Measurements from ENCODE around the gene VPS52. TPM values are rescaled to one million over a fixed set of nuclear protein-coding genes. Genes with fewer than 3 reads are reported as not detected.

The VPS52 gene
- total RNA-seq, 1 experiment from 2014 or later, result 47.8 TPM

DNA sequence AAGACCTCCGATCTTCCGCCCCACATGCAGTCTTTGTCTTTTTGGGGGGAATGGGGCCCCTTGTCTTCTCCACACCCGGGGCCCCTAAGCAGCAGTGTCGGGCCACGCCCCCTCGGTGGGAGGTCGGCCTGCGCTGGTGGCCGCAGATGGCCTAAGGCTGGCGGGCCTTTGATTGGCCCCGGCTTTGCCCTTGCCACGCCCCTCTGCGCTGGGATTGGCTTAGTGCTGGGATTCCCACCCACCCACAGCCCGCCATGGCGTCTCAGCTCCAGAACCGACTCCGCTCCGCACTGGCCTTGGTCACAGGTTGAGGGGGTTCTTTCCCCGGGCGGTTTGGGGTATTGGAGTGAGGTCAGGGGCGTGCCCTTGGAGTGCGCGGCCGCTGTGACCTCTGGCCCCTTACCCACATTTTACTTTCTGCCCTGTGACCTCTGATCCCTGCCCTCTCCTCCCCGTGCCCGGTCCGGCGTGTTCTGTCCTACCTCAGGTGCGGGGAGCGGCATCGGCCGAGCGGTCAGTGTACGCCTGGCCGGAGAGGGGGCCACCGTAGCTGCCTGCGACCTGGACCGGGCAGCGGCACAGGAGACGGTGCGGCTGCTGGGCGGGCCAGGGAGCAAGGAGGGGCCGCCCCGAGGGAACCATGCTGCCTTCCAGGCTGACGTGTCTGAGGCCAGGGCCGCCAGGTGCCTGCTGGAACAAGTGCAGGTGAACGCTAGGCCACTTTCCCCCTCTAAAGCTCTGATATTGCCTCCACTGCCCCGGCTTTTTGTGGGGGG, 67.1 kb downstream of the VPS52 start, which contains the start of gene HSD17B8:
HSD17B8 (plus strand) TSS at position 241 of the 776 bp plus-strand sequence; CDS start at position 255, 14 bp downstream.
- Mint-ChIP-seq H3K27ac (ENCODE audit: low read depth, unreplicated experiment) (peak within 1 kb of the TSS; percentile 85), H3K9me3 (ENCODE audit: unreplicated experiment) (no peaks in the 10 kb centered on the region), H3K27me3 (ENCODE audit: insufficient read depth, unreplicated experiment) (no peaks in the 10 kb centered on the region), H3K4me3 (ENCODE audit: unreplicated experiment) (peak within 1 kb of the TSS; percentile 98), H3K36me3 (ENCODE audit: insufficient read depth, unreplicated experiment) (peaks cover 29% of the 10 kb centered on the region), H3K4me1 (ENCODE audit: insufficient read depth, unreplicated experiment) (peaks cover 57% of the 10 kb centered on the region)
- BruUV-seq (replicated peaks), result no TSS peak
- TF ChIP-seq CTCF (IDR thresholded peaks at IDR 0.05; ENCODE audit: unreplicated experiment), result no peak
- ChIA-PET POLR2A (interaction anchor here (0.6 to 2.4 kb wide), 10 partner anchors 8 to 1009 kb away, joined by 3 to 19 read pairs (median 4); partner anchors contain the start of genes RGL2, RPS18 and VPS52), CTCF (interaction anchor here (0.6 to 2.0 kb wide), 4 partner anchors 14 to 117 kb away, joined by 3 to 8 read pairs (median 6); no protein-coding TSS in a partner anchor)
- DNase-seq (ENCODE audit: unreplicated experiment), result peak; percentile 92
- intact Hi-C loops (cut with micrococcal nuclease), result loop anchor here (5.0 kb wide), 1 partner anchor 93 kb away; the partner anchor contains the start of gene RGL2

GRCh38 chr6:33204165-33204414, 67.6 kb downstream of the VPS52 start:
- peak overlapping the region; percentile 81 for H3K4me3 Mint-ChIP-seq (ENCODE audit: unreplicated experiment)
- no peaks in the 10 kb centered on the region for H3K27me3 Mint-ChIP-seq (ENCODE audit: insufficient read depth, unreplicated experiment)
- H3K36me3 Mint-ChIP-seq (ENCODE audit: insufficient read depth, unreplicated experiment), result peaks cover 29% of the 10 kb centered on the region
- peak overlapping the region; percentile 85 for H3K27ac Mint-ChIP-seq (ENCODE audit: low read depth, unreplicated experiment)
- CTCF ChIA-PET, result interaction anchor here (2.0 kb wide), 1 partner anchor 43 kb away, joined by 7 read pairs; no protein-coding TSS in a partner anchor
- peaks cover 57% of the 10 kb centered on the region for H3K4me1 Mint-ChIP-seq (ENCODE audit: insufficient read depth, unreplicated experiment)
- intact Hi-C loops (cut with micrococcal nuclease), result loop anchor here (5.0 kb wide), 1 partner anchor 93 kb away; the partner anchor contains the start of gene RGL2
- POLR2A ChIA-PET, result interaction anchor here (1.0 to 2.4 kb wide), 4 partner anchors 9 to 67 kb away, joined by 3 to 19 read pairs (median 8); partner anchors contain the start of genes RPS18 and VPS52
- DNase-seq (ENCODE audit: unreplicated experiment), result no peak
- no peaks in the 10 kb centered on the region for H3K9me3 Mint-ChIP-seq (ENCODE audit: unreplicated experiment)
- BruUV-seq (replicated peaks), result no TSS peak
- no peak for TF ChIP-seq CTCF (IDR thresholded peaks at IDR 0.05; ENCODE audit: unreplicated experiment)

DNA sequence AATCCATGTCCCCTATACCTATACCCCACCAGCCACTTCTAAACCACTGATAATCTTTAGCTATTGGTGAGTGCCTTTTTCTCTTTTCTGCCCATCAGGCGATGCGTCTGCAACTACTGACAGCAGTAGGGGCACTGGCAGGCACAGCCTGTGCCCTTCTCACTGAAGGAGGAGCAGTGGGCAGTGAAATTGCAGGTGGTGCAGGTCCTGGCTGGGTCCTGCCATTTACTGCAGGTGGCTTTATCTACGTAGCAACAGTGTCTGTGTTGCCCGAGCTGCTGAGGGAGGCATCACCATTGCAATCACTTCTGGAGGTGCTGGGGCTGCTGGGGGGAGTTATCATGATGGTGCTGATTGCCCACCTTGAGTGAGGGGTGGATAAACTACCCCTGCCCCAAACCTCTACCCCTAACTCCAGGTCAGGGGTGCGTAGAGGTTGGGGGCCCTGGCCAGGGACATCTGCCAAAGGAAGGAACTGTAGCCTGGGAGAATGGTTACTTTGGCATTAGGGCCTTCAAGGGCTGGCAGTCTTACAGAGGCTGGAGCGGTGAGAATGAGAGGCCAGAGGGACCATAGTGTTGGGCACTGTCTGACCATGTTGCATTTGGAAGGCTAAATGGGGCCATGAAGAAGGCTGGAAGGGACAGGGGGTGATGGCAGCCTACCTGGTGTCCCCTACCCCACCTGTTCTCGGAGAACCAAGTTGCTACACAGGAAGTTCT, 68.1 kb downstream of the VPS52 start:
- no peak for DNase-seq (ENCODE audit: unreplicated experiment)
- intact Hi-C loops (cut with micrococcal nuclease), result loop anchor here (5.0 kb wide), 1 partner anchor 94 kb away; the partner anchor contains the start of gene RGL2
- BruUV-seq (replicated peaks), result no TSS peak
- Mint-ChIP-seq H3K27ac (ENCODE audit: low read depth, unreplicated experiment) (peak overlapping the region; percentile 85), H3K36me3 (ENCODE audit: insufficient read depth, unreplicated experiment) (peaks cover 29% of the 10 kb centered on the region), H3K4me3 (ENCODE audit: unreplicated experiment) (peak overlapping the region; percentile 98), H3K27me3 (ENCODE audit: insufficient read depth, unreplicated experiment) (no peaks in the 10 kb centered on the region), H3K9me3 (ENCODE audit: unreplicated experiment) (no peaks in the 10 kb centered on the region), H3K4me1 (ENCODE audit: insufficient read depth, unreplicated experiment) (peaks cover 57% of the 10 kb centered on the region)
- no peak for TF ChIP-seq CTCF (IDR thresholded peaks at IDR 0.05; ENCODE audit: unreplicated experiment)
- POLR2A ChIA-PET, result no interaction called here
- CTCF ChIA-PET, result no interaction called here

DNA sequence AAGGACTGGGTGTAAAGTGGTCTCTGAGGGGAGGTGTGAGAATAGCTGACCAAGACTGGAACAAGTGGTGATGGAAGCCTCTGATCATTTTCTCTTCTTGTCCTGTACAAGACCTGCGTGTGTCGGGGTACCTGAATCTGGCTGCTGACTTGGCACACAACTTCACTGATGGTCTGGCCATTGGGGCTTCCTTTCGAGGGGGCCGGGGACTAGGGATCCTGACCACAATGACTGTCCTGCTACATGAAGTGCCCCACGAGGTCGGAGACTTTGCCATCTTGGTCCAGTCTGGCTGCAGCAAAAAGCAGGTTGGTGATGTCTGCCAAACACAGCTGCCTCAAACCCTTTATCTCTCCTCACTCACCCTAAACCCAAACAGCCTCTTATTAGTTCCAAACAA, 68.9 kb downstream of the VPS52 start:
- TF ChIP-seq CTCF (IDR thresholded peaks at IDR 0.05; ENCODE audit: unreplicated experiment), result no peak
- no peak overlapping the region for H3K27ac Mint-ChIP-seq (ENCODE audit: low read depth, unreplicated experiment)
- peaks cover 29% of the 10 kb centered on the region for H3K36me3 Mint-ChIP-seq (ENCODE audit: insufficient read depth, unreplicated experiment)
- H3K4me1 Mint-ChIP-seq (ENCODE audit: insufficient read depth, unreplicated experiment), result peaks cover 65% of the 10 kb centered on the region
- intact Hi-C loops (cut with micrococcal nuclease), result loop anchor here (5.0 kb wide), 1 partner anchor 95 kb away; the partner anchor contains the start of gene RGL2
- CTCF ChIA-PET, result no interaction called here
- no peaks in the 10 kb centered on the region for H3K9me3 Mint-ChIP-seq (ENCODE audit: unreplicated experiment)
- no TSS peak for BruUV-seq (replicated peaks)
- POLR2A ChIA-PET, result interaction anchor here (1.8 kb wide), 1 partner anchor 69 kb away, joined by 7 read pairs; the partner anchor contains the start of genes RPS18 and VPS52
- H3K4me3 Mint-ChIP-seq (ENCODE audit: unreplicated experiment), result peak overlapping the region; percentile 98
- no peak for DNase-seq (ENCODE audit: unreplicated experiment)
- H3K27me3 Mint-ChIP-seq (ENCODE audit: insufficient read depth, unreplicated experiment), result no peaks in the 10 kb centered on the region
